H1 (cell line): ENCODE measurements around the gene HADHA. TPM values are rescaled to one million over a fixed set of nuclear protein-coding genes. Genes with fewer than 3 reads are reported as not detected.

Experiments used
- CTCF ChIA-PET: fragments of 300-600 bp; sonication (Branson Sonifier 250); formaldehyde crosslinking; loops from one replicate; lab custom pipeline; 2021; ENCODE audit not compliant: partially characterized antibody; lab: Charles Lee
- POLR2A ChIA-PET: fragments of 300-600 bp; sonication (Branson Sonifier 250); formaldehyde crosslinking; loops from one replicate; lab custom pipeline; 2021; ENCODE audit warnings: inconsistent platforms; ENCODE audit not compliant: partially characterized antibody; lab: Charles Lee
- DNase-seq, 2 experiments: peaks; one replicate each; pipeline versions ENCODE4 v3.0.0 to v3.0.0-alpha.2; 2010 to 2022; ENCODE audit warnings: low spot score in 2 of 2, low read depth in 1 of 2, mixed read lengths in 1 of 2
- FAIRE-seq: peaks from 2 replicates; lab custom pipeline; 2011; peaks lifted over from hg19 to GRCh38; lab: Jason Lieb, UNC
- H2AFZ ChIP-seq: 2 replicates; pipeline ENCODE4 v1.8.1; 2012; ENCODE audit warnings: low read length, inconsistent platforms
- H2AK5ac ChIP-seq: 2 replicates; pipeline ENCODE4 v1.6.1; 2013; ENCODE audit warnings: low read depth, low read length
- H2BK120ac ChIP-seq: replicated peaks from 2 replicates; pipeline ENCODE3; 2013; ENCODE audit warnings: low read depth, low read length, inconsistent platforms
- H2BK12ac ChIP-seq: 2 replicates; pipeline ENCODE4 v1.6.1; 2013; ENCODE audit warnings: low read depth, low read length
- H2BK15ac ChIP-seq: 2 replicates; pipeline ENCODE4 v1.6.1; 2013; ENCODE audit warnings: low read length
- H2BK20ac ChIP-seq: 2 replicates; pipeline ENCODE4 v1.6.1; 2013; ENCODE audit warnings: low read length
- H2BK5ac ChIP-seq: 2 replicates; pipeline ENCODE4 v1.6.1; 2013; ENCODE audit warnings: low read depth, low read length
- H3K14ac ChIP-seq: 2 replicates; pipeline ENCODE4 v1.6.1; 2013; ENCODE audit warnings: inconsistent platforms; ENCODE audit not compliant: insufficient read length
- H3K18ac ChIP-seq: 2 replicates; pipeline ENCODE4 v1.6.1; 2013; ENCODE audit warnings: low read length; ENCODE audit errors: extremely low read depth
- H3K23ac ChIP-seq: 2 replicates; pipeline ENCODE4 v1.6.1; 2013; ENCODE audit warnings: inconsistent platforms; ENCODE audit not compliant: insufficient read length
- H3K23me2 ChIP-seq: 2 replicates; pipeline ENCODE4 v1.6.1; 2013; ENCODE audit warnings: low read depth, low read length
- H3K27ac ChIP-seq: 2 replicates; pipeline ENCODE4 v1.6.1; 2011; ENCODE audit warnings: low read depth, low read length, inconsistent platforms
- H3K27me3 ChIP-seq, 4 experiments: replicated peaks in 1 of 4; 1 replicate in 1 of 4; 2 replicates in 3 of 4; pipeline versions ENCODE4 v1.6.1 to v1.8.1; 2011 to 2013; ENCODE audit warnings: low read length in 3 of 4, mild to moderate bottlenecking in 3 of 4, inconsistent platforms in 2 of 4, mixed read lengths in 2 of 4, moderate library complexity in 1 of 4; ENCODE audit not compliant: control insufficient read depth in 3 of 4, insufficient read depth in 3 of 4; ENCODE audit errors: extremely low read depth in 1 of 4
- H3K36me3 ChIP-seq, 4 experiments: 2 replicates each; pipeline versions ENCODE4 v1.6.1 to v1.8.1; 2011 to 2013; ENCODE audit warnings: mild to moderate bottlenecking in 4 of 4, low read length in 3 of 4, moderate library complexity in 2 of 4, control low read depth in 1 of 4, inconsistent platforms in 1 of 4; ENCODE audit not compliant: insufficient read depth in 4 of 4, control insufficient read depth in 2 of 4
- H3K4ac ChIP-seq: replicated peaks from 2 replicates; pipeline ENCODE3; 2013; ENCODE audit warnings: low read length, low read depth, mixed read lengths, inconsistent platforms; ENCODE audit not compliant: insufficient read length
- H3K4me1 ChIP-seq, 4 experiments: replicated peaks in 1 of 4; 1 replicate in 1 of 4; 2 replicates in 3 of 4; pipeline versions ENCODE4 v1.6.1 to v1.8.1; 2011 to 2013; ENCODE audit warnings: low read length in 3 of 4, inconsistent platforms in 2 of 4, mixed read lengths in 1 of 4; ENCODE audit not compliant: insufficient read depth in 4 of 4, control insufficient read depth in 3 of 4
- H3K4me2 ChIP-seq, 2 experiments: 2 replicates each; pipeline versions ENCODE4 v1.6.1 to v1.8.1; 2011 to 2013; ENCODE audit warnings: low read depth in 2 of 2, low read length in 2 of 2, control low read depth in 1 of 2, inconsistent platforms in 1 of 2, mild to moderate bottlenecking in 1 of 2; ENCODE audit not compliant: insufficient read depth in 1 of 2
- H3K4me3 ChIP-seq, 4 experiments: fragments of 200-600, 300-600 bp in 1 of 4; sonication (generic), shearing (Covaris generic), sonication (Bioruptor Twin) in 1 of 4; 2 replicates each; pipeline versions ENCODE4 v1.5.1 to v1.8.1; 2011 to 2016; ENCODE audit warnings: low read length in 4 of 4, low read depth in 3 of 4, control low read depth in 2 of 4, inconsistent platforms in 2 of 4, mild to moderate bottlenecking in 2 of 4, mixed read lengths in 1 of 4, moderate library complexity in 1 of 4; ENCODE audit not compliant: insufficient read depth in 2 of 4; ENCODE audit errors: extremely low read depth in 1 of 4
- H3K56ac ChIP-seq: replicated peaks from 2 replicates; pipeline ENCODE3; 2013; ENCODE audit warnings: low read depth, mild to moderate bottlenecking, mixed read lengths, low read length, inconsistent platforms; ENCODE audit not compliant: insufficient read length
- H3K79me1 ChIP-seq: 2 replicates; pipeline ENCODE4 v1.6.1; 2013; ENCODE audit warnings: low read depth, low read length, control low read depth
- H3K79me2 ChIP-seq, 2 experiments: 2 replicates each; pipeline versions ENCODE4 v1.6.1 to v1.8.1; 2012 to 2013; ENCODE audit warnings: low read length in 2 of 2, mild to moderate bottlenecking in 2 of 2, inconsistent platforms in 1 of 2; ENCODE audit not compliant: insufficient read depth in 2 of 2, control insufficient read depth in 1 of 2
- H3K9ac ChIP-seq, 4 experiments: replicated peaks in 1 of 4; 1 replicate in 1 of 4; 2 replicates in 3 of 4; pipeline versions ENCODE4 v1.6.1 to v1.8.1; 2011 to 2013; ENCODE audit warnings: low read depth in 3 of 4, low read length in 3 of 4, control low read depth in 2 of 4, mild to moderate bottlenecking in 2 of 4, moderate library complexity in 2 of 4, inconsistent platforms in 1 of 4; ENCODE audit errors: extremely low read depth in 1 of 4
- H3K9me3 ChIP-seq, 2 experiments: 2 replicates each; pipeline versions ENCODE4 v1.6.1 to v1.8.1; 2012 to 2013; ENCODE audit warnings: mild to moderate bottlenecking in 2 of 2, moderate library complexity in 2 of 2, control low read depth in 1 of 2, inconsistent platforms in 1 of 2, low read depth in 1 of 2, low read length in 1 of 2, mixed read lengths in 1 of 2; ENCODE audit not compliant: insufficient read depth in 2 of 2
- H4K20me1 ChIP-seq, 2 experiments: replicated peaks in 1 of 2; 2 replicates each; pipeline versions ENCODE3 to v1.8.1; 2011 to 2013; ENCODE audit warnings: inconsistent platforms in 2 of 2, low read length in 2 of 2, mild to moderate bottlenecking in 1 of 2; ENCODE audit not compliant: insufficient read depth in 2 of 2, control insufficient read depth in 1 of 2
- H4K5ac ChIP-seq: 2 replicates; pipeline ENCODE4 v1.6.1; 2013; ENCODE audit warnings: low read length, low read depth, mixed read lengths, inconsistent platforms; ENCODE audit not compliant: insufficient read length
- H4K8ac ChIP-seq: 2 replicates; pipeline ENCODE4 v1.8.0; 2013; ENCODE audit warnings: mild to moderate bottlenecking, moderate library complexity, low read length, inconsistent platforms; ENCODE audit not compliant: insufficient read depth; ENCODE audit errors: extremely low read depth
- H4K91ac ChIP-seq: replicated peaks from 2 replicates; pipeline ENCODE3; 2013; ENCODE audit warnings: low read length, mixed read lengths, inconsistent platforms; ENCODE audit not compliant: insufficient read length
- CHD1 ChIP-seq: IDR thresholded peaks from 2 replicates; pipeline ENCODE4 v1.6.1; 2012; ENCODE audit warnings: low read depth, low read length, improper control_type of control experiment
- SUZ12 ChIP-seq: fragments of 200-600 bp; sonication (generic); IDR thresholded peaks from 2 replicates; pipeline ENCODE4 v1.6.1; 2012; ENCODE audit warnings: mild to moderate bottlenecking, inconsistent platforms, low read length, moderate library complexity, mixed read lengths
- WGBS, 2 experiments: shearing (Covaris generic) in 1 of 2; methylation state at CpG; one replicate each; pipeline versions ENCODE4 v1.1.6 to v1.1.7; 2013 to 2015; ENCODE audit warnings: low lambda C conversion rate in 2 of 2, mixed read lengths in 2 of 2, inconsistent platforms in 1 of 2, low coverage in 1 of 2, missing lambda C conversion rate in 1 of 2; ENCODE audit not compliant: insufficient replicate concordance in 2 of 2, insufficient coverage in 1 of 2, insufficient read length in 1 of 2; ENCODE audit errors: extremely low coverage in 1 of 2, missing lambda C conversion rate in 1 of 2; 5-methylcytosine and 5-hydroxymethylcytosine counted together
- polyA plus RNA-seq, 7 experiments: library from polyadenylated mRNA; depleted of rRNA in 3 of 7; stranded (reverse) in 5 of 7; unstranded in 2 of 7; fragments of >200 nt in 5 of 7; fragments of 200-250 nt in 2 of 7; gene quantifications; 1 replicate in 5 of 7; 2 replicates in 1 of 7; 4 replicates in 1 of 7; pipeline versions ENCODE4 v1.2.1 to v1.2.3, GENCODE V29; 2011 to 2013; ENCODE audit warnings: missing spikeins in 2 of 7, mixed read lengths in 2 of 7
- total RNA-seq: library from RNA; stranded (reverse); fragmentation: NEBNext Ultra II Directional; extraction: Animal tissue kit (Norgen Biotek cat#: 25700); gene quantifications from 2 replicates; pipeline ENCODE4 v1.2.1, GENCODE V29; 2021

The HADHA gene
- total and polyA plus RNA-seq, 2 of the 8 experiments (the other 6 are each of a cell fraction or from before 2014, with no cell fraction given): 64.6 to 131 TPM

DNA sequence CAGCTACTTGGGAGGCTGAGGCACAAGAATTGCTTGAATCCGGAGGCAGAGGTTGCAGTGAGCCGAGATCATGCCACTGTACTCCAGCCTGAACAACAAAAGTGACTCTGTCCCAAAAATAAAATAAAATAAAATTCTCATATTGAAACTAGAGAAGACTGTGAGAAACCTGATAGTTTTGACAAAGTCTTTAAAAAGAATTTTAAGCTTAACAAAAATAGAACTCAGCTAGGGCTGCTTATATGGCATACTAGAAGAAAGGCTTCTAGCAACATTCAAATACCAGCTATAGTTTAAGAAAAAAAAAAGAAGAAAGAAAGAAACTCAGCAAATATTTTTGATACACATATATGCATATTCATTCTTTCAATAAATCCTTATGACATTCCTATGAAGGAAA, 13.6 kb downstream of the HADHA start:
- H3K23me2 ChIP-seq: no peaks in the 10 kb centered on the region
- H4K8ac ChIP-seq: no peak overlapping the region
- no peak overlapping the region for H2BK15ac ChIP-seq
- H2AK5ac ChIP-seq: no peak overlapping the region
- CTCF ChIA-PET: interaction anchor here (1.0 to 1.2 kb wide), 2 partner anchors 96 to 236 kb away, joined by 3 to 4 read pairs; no protein-coding TSS in a partner anchor
- no peak for FAIRE-seq
- H3K18ac ChIP-seq: no peak overlapping the region
- no peak overlapping the region for H3K9ac ChIP-seq
- no peak overlapping the region for H3K27ac ChIP-seq
- no peak overlapping the region for H3K14ac ChIP-seq
- H3K56ac ChIP-seq: no peak overlapping the region
- 76% methylated on average over 2 of the region's 2 CpGs; no CpG with 5 or more reads in 1 of the 2 experiments for WGBS, 2 experiments
- no peak overlapping the region for H2BK12ac ChIP-seq
- no peak overlapping the region for H3K4me3 ChIP-seq
- no peak overlapping the region for H3K23ac ChIP-seq
- no peak overlapping the region for H2BK5ac ChIP-seq
- H3K79me2 ChIP-seq: no peaks in the 10 kb centered on the region
- no peak overlapping the region for H2BK20ac ChIP-seq
- no peaks in the 10 kb centered on the region for H3K4me1 ChIP-seq
- no peaks in the 10 kb centered on the region for H4K20me1 ChIP-seq
- H2AFZ ChIP-seq: no peak overlapping the region
- peaks cover 18 to 89% (median 59%) of the 10 kb centered on the region in 4 experiments for H3K36me3 ChIP-seq
- DNase-seq: no peak
- no peak overlapping the region for H4K91ac ChIP-seq
- no peaks in the 10 kb centered on the region for H3K27me3 ChIP-seq
- no peaks in the 10 kb centered on the region for H3K9me3 ChIP-seq
- no peak overlapping the region for H3K4me2 ChIP-seq
- H3K79me1 ChIP-seq: no peaks in the 10 kb centered on the region
- no peak overlapping the region for H3K4ac ChIP-seq
- no peak overlapping the region for H4K5ac ChIP-seq
- no peak for TF ChIP-seq CHD1
- no peak for TF ChIP-seq SUZ12
- no peak overlapping the region for H2BK120ac ChIP-seq
- POLR2A ChIA-PET: no interaction called here
